Stimulated activated CD4-positive, alpha-beta T cell treated with anti-CD3 and anti-CD28 coated beads, TNF-alpha, amount 100 ng/mL, for 4 hours (primary cell): ENCODE data around the gene ACAP2.
"Not testable (repeated sequence)": the region's sequence is repeated elsewhere in the genome, so short reads cannot be mapped to it uniquely, and the experiment has no call there.

Experiments used
- DNase-seq, 3 experiments: peaks; one replicate each; pipeline ENCODE4 v3.0.0-alpha.2; 2020; ENCODE audit warnings: low read depth in 3 of 3

ACAP2 gene

DNA sequence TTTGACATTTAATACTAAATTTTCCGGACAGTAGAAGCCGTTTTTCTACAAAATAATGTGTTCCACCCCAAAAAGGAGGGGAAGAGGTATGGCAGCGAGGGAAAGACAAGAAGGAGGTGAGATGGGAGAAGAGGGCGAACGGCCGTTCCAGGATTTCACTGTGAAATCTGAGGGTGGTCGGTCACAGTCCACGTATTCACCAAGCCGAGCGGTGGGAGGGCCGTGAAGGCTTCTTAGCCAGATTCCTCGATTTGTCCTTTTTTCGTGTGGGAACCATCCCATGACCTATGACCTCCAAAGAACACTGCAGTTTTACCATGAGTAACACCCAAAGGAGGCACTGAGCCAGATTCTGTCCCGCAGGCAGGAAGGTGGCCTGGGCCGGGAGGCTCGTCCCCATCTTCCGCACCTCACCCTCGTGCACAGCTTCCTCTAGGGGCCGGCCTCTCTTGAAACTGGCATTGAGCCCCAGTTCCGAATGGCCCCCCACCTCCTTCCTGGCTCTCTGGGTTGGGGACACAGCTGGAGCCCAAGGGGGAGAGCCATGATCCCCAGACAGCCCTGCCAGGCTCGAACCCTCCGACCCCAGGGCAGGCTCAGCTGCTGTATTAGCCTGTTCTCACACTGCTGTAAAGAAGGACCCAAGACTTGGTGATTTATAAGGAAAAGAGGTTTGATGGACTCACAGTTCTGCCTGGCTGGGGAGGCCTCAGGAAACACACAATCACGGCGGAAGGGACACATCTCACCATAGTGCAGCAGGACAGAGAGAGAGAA lies 195.5 kb downstream of the ACAP2 start:
- no peak for DNase-seq

DNA sequence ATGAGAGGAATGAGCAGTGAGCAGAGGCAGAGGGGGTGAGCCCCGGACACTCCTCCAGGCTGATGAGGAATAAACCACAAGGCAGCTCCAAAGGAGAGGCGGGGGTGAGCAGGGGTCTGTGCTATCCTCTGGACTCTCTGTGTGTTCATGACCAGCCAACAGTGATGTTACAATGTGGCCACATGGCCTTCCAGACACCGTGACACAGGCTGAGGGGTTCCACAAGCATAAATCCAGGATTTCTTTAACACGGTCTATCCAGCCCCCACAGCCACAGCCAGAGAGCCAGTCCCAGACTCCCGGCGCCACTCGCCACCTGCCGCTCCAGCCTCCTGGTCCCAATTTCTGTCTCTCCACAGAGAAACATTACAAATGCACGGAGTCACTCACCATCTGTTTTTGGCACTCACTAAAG lies 196.2 kb downstream of the ACAP2 start:
- no peak for DNase-seq

DNA sequence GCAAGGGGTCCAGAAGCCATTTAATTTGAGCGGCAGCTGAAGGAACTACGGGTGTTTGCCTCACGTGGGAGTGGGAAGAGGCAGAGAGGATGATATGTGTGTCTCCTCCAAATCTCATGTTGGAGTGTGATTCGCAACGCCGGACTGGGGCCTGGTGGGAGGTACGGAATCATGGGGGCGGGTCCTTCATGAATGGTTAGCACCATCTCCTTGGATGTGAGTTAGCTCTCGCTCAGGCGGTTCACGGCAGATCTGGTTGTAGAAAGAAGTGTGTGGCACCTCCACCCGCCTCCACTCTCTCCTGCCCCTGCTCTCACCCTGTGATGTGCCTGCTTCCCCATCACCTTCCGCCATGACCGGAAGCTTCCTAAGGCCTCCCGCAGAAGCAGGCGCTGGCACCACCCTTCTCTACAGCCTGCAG lies 197.3 kb downstream of the ACAP2 start:
- no peak for DNase-seq

DNA sequence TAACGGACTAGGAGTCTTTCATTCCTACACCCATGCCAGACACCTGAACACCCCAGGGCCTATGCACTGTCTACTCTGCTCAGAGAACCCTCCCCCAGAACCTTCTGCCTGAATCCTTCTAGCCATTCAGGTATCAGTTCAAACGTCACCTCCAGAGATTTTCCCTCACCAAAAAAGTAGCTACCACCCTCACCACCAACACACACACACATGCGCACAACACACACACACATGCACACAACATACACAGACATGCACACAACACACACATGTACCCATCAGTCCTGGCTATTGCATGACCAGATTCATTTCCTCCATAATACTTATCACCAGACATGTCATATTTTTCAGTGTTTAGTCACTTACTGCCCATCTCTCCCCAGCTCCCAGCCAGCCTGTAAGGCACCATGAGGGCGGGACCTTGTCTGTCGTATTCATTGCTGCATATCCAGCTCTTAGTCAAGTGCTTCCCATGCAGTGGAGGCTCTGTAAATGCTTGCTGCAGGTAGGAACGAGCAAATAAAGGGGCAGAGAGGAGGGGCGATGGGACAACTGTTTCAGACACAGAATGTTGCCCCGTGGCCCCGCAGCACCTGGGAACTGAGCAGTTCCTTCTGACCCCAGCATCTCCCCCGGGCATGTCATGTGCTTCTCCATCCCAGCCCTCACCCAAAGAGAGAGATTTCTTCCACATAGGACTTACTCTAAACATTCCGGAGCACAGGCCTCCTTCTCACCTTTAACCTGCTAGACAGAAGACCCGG lies 201.0 kb downstream of the ACAP2 start:
- DNase-seq: no peak

DNA sequence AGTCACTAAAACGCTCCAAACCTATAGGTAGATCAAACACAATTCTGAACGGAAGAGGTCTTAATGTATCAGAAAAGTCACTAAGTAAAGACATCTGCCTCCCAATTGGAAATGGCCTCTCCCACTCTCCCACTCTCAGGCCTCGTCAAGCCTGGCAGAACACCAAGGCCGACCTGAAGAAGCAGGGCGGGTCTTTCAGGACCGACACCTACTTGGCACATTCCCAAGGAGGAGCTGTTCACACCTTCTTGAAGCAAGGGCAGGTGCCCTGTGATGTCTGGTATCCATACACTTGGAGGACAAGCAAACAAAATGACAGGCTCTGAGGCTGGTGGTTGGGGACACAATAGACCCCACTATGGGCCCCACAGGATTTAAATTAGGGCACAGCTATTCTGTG lies 201.9 kb downstream of the ACAP2 start:
- DNase-seq: no peak

DNA sequence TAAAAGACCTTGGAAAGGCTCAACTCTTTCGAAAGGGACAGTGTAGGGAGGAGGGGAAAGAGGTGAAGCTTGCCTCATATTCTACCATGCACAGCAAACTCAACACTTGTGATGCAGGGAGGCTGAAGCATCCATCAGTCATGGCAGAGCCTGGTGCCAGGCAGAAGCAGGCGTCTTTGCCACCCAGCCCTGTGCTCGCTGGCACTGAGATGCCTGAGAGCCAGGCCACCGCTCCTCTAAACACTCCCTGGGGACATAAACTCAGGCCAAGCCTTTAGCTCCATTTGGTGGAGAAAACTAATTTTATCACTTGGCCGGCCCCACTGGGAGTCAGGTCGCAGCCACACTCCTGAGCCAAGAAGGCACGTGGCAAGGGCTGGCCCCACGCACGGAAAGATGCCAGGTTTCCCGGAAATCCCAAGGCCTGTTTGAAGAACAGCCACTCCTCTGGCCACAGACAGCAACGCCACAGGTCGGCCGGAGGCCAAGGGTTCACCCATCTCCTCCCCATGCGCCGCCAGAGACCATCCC lies 202.6 kb downstream of the ACAP2 start:
- DNase-seq: no peak

DNA sequence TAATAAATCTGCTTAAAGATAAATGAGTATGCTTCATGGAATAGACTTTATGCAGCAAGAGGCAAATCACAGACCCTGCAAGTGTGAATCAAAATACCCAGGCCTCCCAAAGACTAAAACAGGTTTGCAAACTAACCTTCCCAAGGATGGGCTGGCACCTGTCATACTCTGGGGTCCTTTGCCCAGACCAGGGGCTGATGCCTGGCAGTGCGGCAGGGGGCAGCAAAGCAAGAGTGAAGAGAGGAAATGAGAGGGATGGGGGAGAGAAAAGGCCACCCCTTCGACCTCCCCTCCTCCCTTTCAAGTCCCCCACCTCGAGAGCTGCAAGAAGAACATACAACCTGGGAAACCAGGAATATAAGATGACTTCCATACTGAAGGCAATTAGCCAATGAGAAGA lies 203.7 kb downstream of the ACAP2 start:
- DNase-seq: no peak

DNA sequence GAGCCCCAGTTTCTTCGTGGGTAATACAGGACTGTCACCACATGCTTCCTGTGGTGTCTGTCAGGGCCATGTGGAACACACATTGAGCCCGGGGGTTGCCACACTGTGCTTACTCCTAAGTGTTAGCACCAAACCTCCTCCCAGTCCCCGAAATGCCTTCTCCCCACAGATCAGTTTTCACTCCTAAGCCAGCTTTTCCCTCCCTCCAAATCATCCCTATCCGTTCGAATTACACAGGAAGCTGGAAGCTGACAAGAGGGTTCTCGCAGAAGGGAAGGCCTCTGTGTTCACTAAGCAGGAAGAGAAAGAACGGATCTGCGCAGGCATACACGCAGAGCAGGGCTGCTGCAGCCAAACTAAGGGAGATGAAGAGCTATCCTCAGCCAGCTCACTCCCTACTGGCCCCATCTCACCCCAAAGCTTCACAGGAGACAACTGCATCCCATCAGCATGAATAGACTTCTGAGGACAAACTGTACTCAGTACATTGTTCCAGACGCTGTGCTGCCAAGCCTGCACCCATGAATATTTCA lies 204.2 kb downstream of the ACAP2 start:
- DNase-seq: no peak

DNA sequence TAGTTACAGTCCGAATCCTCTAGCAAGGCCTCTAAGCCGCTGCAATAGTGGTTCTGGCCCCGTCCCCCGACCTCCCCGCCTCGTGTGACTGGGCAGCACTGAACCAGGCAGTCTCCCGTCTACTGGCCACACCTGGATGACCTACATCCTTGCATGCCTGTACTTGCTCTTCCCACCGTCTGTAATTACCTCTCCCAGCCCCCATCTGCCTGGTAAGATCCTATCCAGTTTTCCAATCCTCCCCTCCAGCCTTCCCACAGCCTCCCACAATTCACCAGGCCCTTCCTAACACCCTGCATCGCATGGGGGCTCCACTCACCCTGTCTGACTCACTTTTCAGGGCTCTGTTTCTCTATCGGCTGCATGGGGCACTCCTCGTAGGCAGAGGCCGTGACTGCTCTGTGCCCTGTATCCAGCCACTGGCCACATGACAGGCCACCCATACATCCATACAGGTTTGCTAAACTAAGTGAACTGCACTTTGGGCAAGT lies 204.7 kb downstream of the ACAP2 start:
- no peak for DNase-seq

DNA sequence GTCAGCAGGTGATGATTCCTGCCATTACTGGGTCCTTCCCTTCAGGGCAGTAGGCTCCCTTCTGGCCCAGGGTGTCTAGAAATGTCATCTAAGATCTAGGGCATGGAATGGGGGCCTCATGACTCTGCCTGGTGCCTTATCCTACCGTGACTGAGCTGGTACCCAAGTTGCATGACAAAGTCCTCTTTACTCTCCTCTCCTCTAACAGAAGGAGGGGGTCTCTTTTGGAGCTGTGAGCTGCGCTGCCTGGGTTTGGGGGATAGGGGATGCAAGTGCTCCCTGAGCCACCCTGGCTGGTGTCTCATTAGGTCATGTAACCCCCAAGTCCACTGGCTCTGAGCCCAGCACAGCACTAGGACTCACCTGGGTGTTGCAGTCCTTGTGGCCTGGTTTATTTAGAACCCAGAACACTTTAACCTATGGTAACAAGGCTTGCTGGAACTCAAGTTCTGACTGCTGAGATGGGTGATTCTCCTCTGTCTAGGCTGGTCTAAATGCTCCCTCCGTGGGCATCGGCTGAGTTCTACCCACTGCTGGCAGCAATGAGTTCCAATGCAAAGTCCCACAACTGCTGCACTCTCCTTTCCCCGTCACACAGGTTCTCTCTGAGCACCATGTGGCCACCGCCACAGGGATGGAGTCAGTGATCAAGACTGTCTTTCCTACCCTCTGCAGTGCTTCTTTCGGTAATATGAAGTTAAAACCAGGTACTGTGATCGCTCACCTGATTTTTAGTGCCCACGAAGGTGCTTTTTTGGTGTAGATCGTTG lies 205.8 kb downstream of the ACAP2 start:
- no peak for DNase-seq

DNA sequence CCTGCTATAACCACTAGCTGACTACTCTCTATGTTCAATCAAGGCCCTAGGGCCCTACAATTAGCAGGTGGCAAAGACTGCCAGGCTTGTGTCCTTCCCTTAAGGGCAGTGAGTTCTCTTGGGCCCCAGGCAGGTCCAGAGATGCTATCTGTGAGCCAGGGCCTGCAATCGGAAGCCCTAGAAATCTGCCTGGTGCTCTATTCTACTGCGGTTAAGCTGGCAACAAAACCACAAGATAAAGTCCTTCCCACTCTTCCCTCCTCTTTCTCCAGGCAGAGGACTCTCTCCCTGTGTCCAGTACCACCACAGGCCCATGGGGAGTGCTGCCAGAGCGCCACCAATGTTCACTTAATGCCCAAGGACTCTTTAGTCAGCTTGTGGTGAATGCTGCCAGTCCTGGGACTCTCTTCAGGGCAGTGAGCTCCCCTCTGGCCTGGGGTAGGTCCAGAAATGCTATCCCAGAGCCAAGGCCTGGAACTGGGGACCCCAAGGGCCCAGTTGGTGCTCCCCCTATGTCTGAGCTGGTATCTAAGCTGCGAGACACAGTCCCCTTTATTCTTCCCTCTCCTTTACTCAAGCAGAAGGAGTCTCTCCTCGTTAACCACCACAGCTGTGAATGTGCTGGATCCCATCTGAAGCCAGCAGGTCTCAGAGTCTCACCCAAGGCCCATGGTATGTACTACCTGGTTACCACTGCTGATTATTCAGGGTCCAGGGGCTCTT lies 206.6 kb downstream of the ACAP2 start:
- no peak for DNase-seq

DNA sequence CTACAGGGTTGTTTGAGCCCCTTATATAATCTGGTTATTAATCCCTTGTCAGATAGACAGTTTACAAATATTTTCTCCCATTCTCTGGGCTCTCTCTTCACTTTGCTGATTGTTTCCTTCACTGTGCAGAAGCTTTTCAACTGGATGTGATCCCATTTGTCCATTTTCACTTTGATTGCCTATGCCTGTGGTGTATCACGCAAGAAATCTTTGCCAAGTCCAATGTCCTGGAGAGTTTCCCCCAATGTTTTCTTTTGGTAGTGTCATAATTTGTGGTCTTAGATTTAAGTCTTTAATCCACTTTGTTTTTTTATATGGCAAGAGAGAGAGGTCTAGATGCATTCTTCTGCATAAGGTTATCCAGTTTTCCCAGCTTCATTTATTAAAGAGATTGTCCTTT lies 212.6 kb downstream of the ACAP2 start:
- no peak for DNase-seq

DNA sequence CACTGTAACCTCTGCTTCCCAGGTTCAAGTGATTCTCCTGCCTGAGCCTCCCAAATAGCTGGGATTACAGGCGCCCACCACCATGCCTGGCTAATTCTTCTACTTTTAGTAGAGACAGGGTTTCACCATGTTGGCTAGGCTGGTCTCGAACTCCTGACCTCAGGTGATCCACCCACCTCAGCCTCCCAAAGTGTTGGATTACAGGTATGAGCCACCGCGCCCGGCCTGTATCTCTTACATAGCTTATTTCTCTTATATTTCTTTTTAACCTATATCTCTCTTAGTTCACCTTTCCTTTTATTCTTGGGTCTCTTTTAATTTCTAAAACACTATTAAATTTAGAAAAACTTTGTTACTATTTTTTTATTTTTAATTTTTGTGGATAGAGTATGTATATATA lies 213.9 kb downstream of the ACAP2 start:
- DNase-seq: not testable (repeated sequence)

DNA sequence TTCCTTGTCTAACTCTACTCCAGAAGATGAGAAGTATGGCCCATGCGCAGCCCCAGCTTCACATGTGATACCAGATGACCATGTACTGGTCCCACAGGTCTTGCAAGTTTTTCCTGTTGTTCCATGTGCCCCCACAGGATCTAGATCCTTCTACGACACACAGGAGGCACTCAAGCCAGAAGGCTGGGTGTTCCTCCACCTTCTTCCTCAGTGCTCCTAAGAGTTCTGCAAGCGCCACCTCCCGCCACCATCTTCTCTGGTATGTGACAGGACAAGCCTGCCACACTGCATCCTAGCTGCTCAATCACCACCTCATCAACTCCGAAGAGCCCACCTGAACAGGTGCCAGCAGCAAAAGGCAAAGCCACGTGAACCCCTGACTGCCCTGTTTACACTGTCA lies 214.9 kb downstream of the ACAP2 start:
- DNase-seq: no peak

DNA sequence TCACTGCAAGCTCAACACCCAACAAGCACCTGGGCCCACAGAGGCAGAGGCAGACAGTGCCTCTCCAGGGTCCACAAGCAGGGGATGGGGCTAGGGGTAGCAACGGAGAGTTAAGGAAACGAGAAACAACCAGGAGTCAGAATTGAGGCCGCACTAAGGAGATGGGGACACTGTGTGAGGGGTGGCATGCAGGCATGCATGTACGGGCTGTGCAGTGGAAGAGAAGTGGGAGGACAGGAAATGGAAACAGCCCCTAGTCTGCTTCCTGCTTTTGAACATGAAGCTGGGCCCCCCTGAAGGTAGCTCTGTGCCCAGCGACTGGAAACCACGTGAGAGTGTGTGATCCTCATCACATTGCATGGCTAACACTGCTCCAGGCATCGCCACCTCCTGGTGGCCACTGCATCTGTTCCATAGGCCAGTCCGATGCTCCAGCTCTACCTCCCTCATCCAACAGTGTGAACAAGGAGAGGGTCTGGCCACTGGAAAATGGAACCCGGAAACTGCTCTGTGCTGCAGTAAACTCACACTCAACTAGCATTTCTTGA lies 215.8 kb downstream of the ACAP2 start:
- DNase-seq: no peak

DNA sequence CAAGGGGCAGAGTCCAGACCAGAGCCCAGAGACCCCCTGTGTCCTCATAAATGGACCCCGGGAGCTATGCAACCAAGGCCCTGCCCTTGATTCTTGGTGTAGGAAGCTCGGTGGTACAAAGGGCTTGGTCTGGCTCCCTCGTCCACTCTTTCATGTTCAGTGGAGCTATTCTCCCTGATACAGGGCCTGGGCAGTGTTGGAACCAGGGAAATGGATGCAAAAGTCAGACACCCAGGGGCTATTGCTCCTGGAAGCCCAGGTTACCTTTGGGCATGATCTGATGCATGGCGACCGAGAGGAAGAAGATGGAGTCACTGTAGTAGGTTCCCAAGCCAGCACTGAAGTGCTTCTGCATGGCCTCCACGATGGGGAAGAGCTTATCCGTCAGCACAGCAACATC lies 216.4 kb downstream of the ACAP2 start:
- no peak for DNase-seq

DNA sequence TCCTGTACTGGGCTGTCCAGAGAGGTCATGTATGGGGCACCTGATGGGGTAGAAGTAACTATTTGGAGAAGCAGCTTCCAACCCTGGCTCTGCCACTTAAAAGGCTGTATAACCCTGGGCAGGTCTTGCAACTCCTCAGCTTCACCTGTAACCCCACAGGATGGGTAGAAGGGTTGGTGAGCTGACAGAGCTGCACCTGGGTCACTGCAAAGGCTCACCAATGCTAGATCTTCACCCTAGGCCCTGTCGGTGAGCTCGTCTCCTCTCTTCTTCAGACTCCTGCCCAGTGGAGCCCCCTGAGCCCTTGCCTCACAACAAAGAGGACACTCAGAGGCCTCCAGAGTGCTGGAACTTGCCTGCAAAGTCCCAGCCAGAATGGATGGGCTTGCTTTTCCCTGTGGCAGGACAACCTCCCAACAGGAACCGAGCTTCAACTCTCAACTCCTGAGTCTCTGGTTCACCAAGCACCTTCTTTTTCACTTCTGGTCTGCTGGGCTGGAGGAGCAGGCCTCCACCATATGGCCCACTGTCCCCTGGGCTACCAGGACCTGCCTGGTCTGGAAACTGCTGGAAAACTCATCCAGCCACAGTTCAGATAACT lies 217.7 kb downstream of the ACAP2 start:
- no peak for DNase-seq
